H1 (cell line): ENCODE data around the gene C22orf23. TPM values are rescaled to one million over a fixed set of nuclear protein-coding genes. Genes with fewer than 3 reads are reported as not detected.

Experiments
- CTCF ChIA-PET: fragments of 300-600 bp; sonication (Branson Sonifier 250); formaldehyde crosslinking; loops from one replicate; lab custom pipeline; 2021; ENCODE audit not compliant: partially characterized antibody; lab: Charles Lee
- POLR2A ChIA-PET: fragments of 300-600 bp; sonication (Branson Sonifier 250); formaldehyde crosslinking; loops from one replicate; lab custom pipeline; 2021; ENCODE audit warnings: inconsistent platforms; ENCODE audit not compliant: partially characterized antibody; lab: Charles Lee
- DNase-seq, 2 experiments: peaks; one replicate each; pipeline versions ENCODE4 v3.0.0 to v3.0.0-alpha.2; 2010 to 2022; ENCODE audit warnings: low spot score in 2 of 2, low read depth in 1 of 2, mixed read lengths in 1 of 2
- FAIRE-seq: peaks from 2 replicates; lab custom pipeline; 2011; peaks lifted over from hg19 to GRCh38; lab: Jason Lieb, UNC
- H2AFZ ChIP-seq: 2 replicates; pipeline ENCODE4 v1.8.1; 2012; ENCODE audit warnings: low read length, inconsistent platforms
- H2AK5ac ChIP-seq: 2 replicates; pipeline ENCODE4 v1.6.1; 2013; ENCODE audit warnings: low read depth, low read length
- H2BK120ac ChIP-seq: replicated peaks from 2 replicates; pipeline ENCODE3; 2013; ENCODE audit warnings: low read depth, low read length, inconsistent platforms
- H2BK12ac ChIP-seq: 2 replicates; pipeline ENCODE4 v1.6.1; 2013; ENCODE audit warnings: low read depth, low read length
- H2BK15ac ChIP-seq: 2 replicates; pipeline ENCODE4 v1.6.1; 2013; ENCODE audit warnings: low read length
- H2BK20ac ChIP-seq: 2 replicates; pipeline ENCODE4 v1.6.1; 2013; ENCODE audit warnings: low read length
- H2BK5ac ChIP-seq: 2 replicates; pipeline ENCODE4 v1.6.1; 2013; ENCODE audit warnings: low read depth, low read length
- H3K14ac ChIP-seq: 2 replicates; pipeline ENCODE4 v1.6.1; 2013; ENCODE audit warnings: inconsistent platforms; ENCODE audit not compliant: insufficient read length
- H3K18ac ChIP-seq: 2 replicates; pipeline ENCODE4 v1.6.1; 2013; ENCODE audit warnings: low read length; ENCODE audit errors: extremely low read depth
- H3K23ac ChIP-seq: 2 replicates; pipeline ENCODE4 v1.6.1; 2013; ENCODE audit warnings: inconsistent platforms; ENCODE audit not compliant: insufficient read length
- H3K23me2 ChIP-seq: 2 replicates; pipeline ENCODE4 v1.6.1; 2013; ENCODE audit warnings: low read depth, low read length
- H3K27ac ChIP-seq: 2 replicates; pipeline ENCODE4 v1.6.1; 2011; ENCODE audit warnings: low read depth, low read length, inconsistent platforms
- H3K27me3 ChIP-seq, 4 experiments: replicated peaks in 1 of 4; 1 replicate in 1 of 4; 2 replicates in 3 of 4; pipeline versions ENCODE4 v1.6.1 to v1.8.1; 2011 to 2013; ENCODE audit warnings: low read length in 3 of 4, mild to moderate bottlenecking in 3 of 4, inconsistent platforms in 2 of 4, mixed read lengths in 2 of 4, moderate library complexity in 1 of 4; ENCODE audit not compliant: control insufficient read depth in 3 of 4, insufficient read depth in 3 of 4; ENCODE audit errors: extremely low read depth in 1 of 4
- H3K36me3 ChIP-seq, 4 experiments: 2 replicates each; pipeline versions ENCODE4 v1.6.1 to v1.8.1; 2011 to 2013; ENCODE audit warnings: mild to moderate bottlenecking in 4 of 4, low read length in 3 of 4, moderate library complexity in 2 of 4, control low read depth in 1 of 4, inconsistent platforms in 1 of 4; ENCODE audit not compliant: insufficient read depth in 4 of 4, control insufficient read depth in 2 of 4
- H3K4ac ChIP-seq: replicated peaks from 2 replicates; pipeline ENCODE3; 2013; ENCODE audit warnings: low read length, low read depth, mixed read lengths, inconsistent platforms; ENCODE audit not compliant: insufficient read length
- H3K4me1 ChIP-seq, 4 experiments: replicated peaks in 1 of 4; 1 replicate in 1 of 4; 2 replicates in 3 of 4; pipeline versions ENCODE4 v1.6.1 to v1.8.1; 2011 to 2013; ENCODE audit warnings: low read length in 3 of 4, inconsistent platforms in 2 of 4, mixed read lengths in 1 of 4; ENCODE audit not compliant: insufficient read depth in 4 of 4, control insufficient read depth in 3 of 4
- H3K4me2 ChIP-seq, 2 experiments: 2 replicates each; pipeline versions ENCODE4 v1.6.1 to v1.8.1; 2011 to 2013; ENCODE audit warnings: low read depth in 2 of 2, low read length in 2 of 2, control low read depth in 1 of 2, inconsistent platforms in 1 of 2, mild to moderate bottlenecking in 1 of 2; ENCODE audit not compliant: insufficient read depth in 1 of 2
- H3K4me3 ChIP-seq, 4 experiments: fragments of 200-600, 300-600 bp in 1 of 4; sonication (generic), shearing (Covaris generic), sonication (Bioruptor Twin) in 1 of 4; 2 replicates each; pipeline versions ENCODE4 v1.5.1 to v1.8.1; 2011 to 2016; ENCODE audit warnings: low read length in 4 of 4, low read depth in 3 of 4, control low read depth in 2 of 4, inconsistent platforms in 2 of 4, mild to moderate bottlenecking in 2 of 4, mixed read lengths in 1 of 4, moderate library complexity in 1 of 4; ENCODE audit not compliant: insufficient read depth in 2 of 4; ENCODE audit errors: extremely low read depth in 1 of 4
- H3K56ac ChIP-seq: replicated peaks from 2 replicates; pipeline ENCODE3; 2013; ENCODE audit warnings: low read depth, mild to moderate bottlenecking, mixed read lengths, low read length, inconsistent platforms; ENCODE audit not compliant: insufficient read length
- H3K79me1 ChIP-seq: 2 replicates; pipeline ENCODE4 v1.6.1; 2013; ENCODE audit warnings: low read depth, low read length, control low read depth
- H3K79me2 ChIP-seq, 2 experiments: 2 replicates each; pipeline versions ENCODE4 v1.6.1 to v1.8.1; 2012 to 2013; ENCODE audit warnings: low read length in 2 of 2, mild to moderate bottlenecking in 2 of 2, inconsistent platforms in 1 of 2; ENCODE audit not compliant: insufficient read depth in 2 of 2, control insufficient read depth in 1 of 2
- H3K9ac ChIP-seq, 4 experiments: replicated peaks in 1 of 4; 1 replicate in 1 of 4; 2 replicates in 3 of 4; pipeline versions ENCODE4 v1.6.1 to v1.8.1; 2011 to 2013; ENCODE audit warnings: low read depth in 3 of 4, low read length in 3 of 4, control low read depth in 2 of 4, mild to moderate bottlenecking in 2 of 4, moderate library complexity in 2 of 4, inconsistent platforms in 1 of 4; ENCODE audit errors: extremely low read depth in 1 of 4
- H3K9me3 ChIP-seq, 2 experiments: 2 replicates each; pipeline versions ENCODE4 v1.6.1 to v1.8.1; 2012 to 2013; ENCODE audit warnings: mild to moderate bottlenecking in 2 of 2, moderate library complexity in 2 of 2, control low read depth in 1 of 2, inconsistent platforms in 1 of 2, low read depth in 1 of 2, low read length in 1 of 2, mixed read lengths in 1 of 2; ENCODE audit not compliant: insufficient read depth in 2 of 2
- H4K20me1 ChIP-seq, 2 experiments: replicated peaks in 1 of 2; 2 replicates each; pipeline versions ENCODE3 to v1.8.1; 2011 to 2013; ENCODE audit warnings: inconsistent platforms in 2 of 2, low read length in 2 of 2, mild to moderate bottlenecking in 1 of 2; ENCODE audit not compliant: insufficient read depth in 2 of 2, control insufficient read depth in 1 of 2
- H4K5ac ChIP-seq: 2 replicates; pipeline ENCODE4 v1.6.1; 2013; ENCODE audit warnings: low read length, low read depth, mixed read lengths, inconsistent platforms; ENCODE audit not compliant: insufficient read length
- H4K8ac ChIP-seq: 2 replicates; pipeline ENCODE4 v1.8.0; 2013; ENCODE audit warnings: mild to moderate bottlenecking, moderate library complexity, low read length, inconsistent platforms; ENCODE audit not compliant: insufficient read depth; ENCODE audit errors: extremely low read depth
- H4K91ac ChIP-seq: replicated peaks from 2 replicates; pipeline ENCODE3; 2013; ENCODE audit warnings: low read length, mixed read lengths, inconsistent platforms; ENCODE audit not compliant: insufficient read length
- BACH1 ChIP-seq: IDR thresholded peaks from 2 replicates; pipeline ENCODE4 v1.6.1; 2012; ENCODE audit warnings: low read length, improper control_type of control experiment
- CBX5 ChIP-seq: fragments of 300-800, 300-1000 bp; sonication (generic); IDR thresholded peaks from 2 replicates; pipeline ENCODE4 v1.7.1; 2016; ENCODE audit warnings: antibody characterized with exemption, low read length, low read depth
- CEBPB ChIP-seq: IDR thresholded peaks from 2 replicates; pipeline ENCODE4 v1.6.1; 2012; ENCODE audit warnings: low read depth, low read length
- CHD2 ChIP-seq: IDR thresholded peaks from 2 replicates; pipeline ENCODE4 v1.6.1; 2012; ENCODE audit warnings: low read length, improper control_type of control experiment
- GTF2F1 ChIP-seq: IDR thresholded peaks from 2 replicates; pipeline ENCODE4 v1.6.1; 2012; ENCODE audit warnings: low read depth, low read length, improper control_type of control experiment, borderline replicate concordance
- POLR2AphosphoS5 ChIP-seq: IDR thresholded peaks from 2 replicates; pipeline ENCODE4 v1.6.1; 2011; ENCODE audit warnings: low read depth, low read length
- POU5F1 ChIP-seq: IDR thresholded peaks from 2 replicates; pipeline ENCODE4 v1.6.1; 2011; ENCODE audit warnings: low read depth, mild to moderate bottlenecking, low read length, moderate library complexity
- RFX5 ChIP-seq: IDR thresholded peaks from 2 replicates; pipeline ENCODE4 v1.6.1; 2011; ENCODE audit warnings: low read depth, low read length, improper control_type of control experiment, borderline replicate concordance
- RNF2 ChIP-seq: fragments of 200-900, 300-1000 bp; sonication (generic); IDR thresholded peaks from 2 replicates; pipeline ENCODE4 v1.7.1; 2016; ENCODE audit warnings: borderline replicate concordance, low read depth, mild to moderate bottlenecking, antibody characterized with exemption, low read length; ENCODE audit not compliant: poor library complexity, severe bottlenecking; ENCODE audit errors: missing control alignments
- SRF ChIP-seq: IDR thresholded peaks from 2 replicates; pipeline ENCODE4 v1.6.1; 2011; ENCODE audit warnings: mild to moderate bottlenecking, low read depth, low read length, moderate library complexity
- TAF1 ChIP-seq: IDR thresholded peaks from 2 replicates; pipeline ENCODE4 v1.6.1; 2011; ENCODE audit warnings: mild to moderate bottlenecking, low read depth, low read length
- TBP ChIP-seq: IDR thresholded peaks from 2 replicates; pipeline ENCODE4 v1.6.1; 2011; ENCODE audit warnings: low read depth, low read length, improper control_type of control experiment
- WGBS, 2 experiments: shearing (Covaris generic) in 1 of 2; methylation state at CpG; one replicate each; pipeline versions ENCODE4 v1.1.6 to v1.1.7; 2013 to 2015; ENCODE audit warnings: low lambda C conversion rate in 2 of 2, mixed read lengths in 2 of 2, inconsistent platforms in 1 of 2, low coverage in 1 of 2, missing lambda C conversion rate in 1 of 2; ENCODE audit not compliant: insufficient replicate concordance in 2 of 2, insufficient coverage in 1 of 2, insufficient read length in 1 of 2; ENCODE audit errors: extremely low coverage in 1 of 2, missing lambda C conversion rate in 1 of 2; 5-methylcytosine and 5-hydroxymethylcytosine counted together
- polyA plus RNA-seq, 7 experiments: library from polyadenylated mRNA; depleted of rRNA in 3 of 7; stranded (reverse) in 5 of 7; unstranded in 2 of 7; fragments of >200 nt in 5 of 7; fragments of 200-250 nt in 2 of 7; gene quantifications; 1 replicate in 5 of 7; 2 replicates in 1 of 7; 4 replicates in 1 of 7; pipeline versions ENCODE4 v1.2.1 to v1.2.3, GENCODE V29; 2011 to 2013; ENCODE audit warnings: missing spikeins in 2 of 7, mixed read lengths in 2 of 7
- total RNA-seq: library from RNA; stranded (reverse); fragmentation: NEBNext Ultra II Directional; extraction: Animal tissue kit (Norgen Biotek cat#: 25700); gene quantifications from 2 replicates; pipeline ENCODE4 v1.2.1, GENCODE V29; 2021

The C22orf23 gene
- total and polyA plus RNA-seq, 2 of the 8 experiments (the other 6 are each of a cell fraction or from before 2014, with no cell fraction given): 0.50 to 0.54 TPM

DNA sequence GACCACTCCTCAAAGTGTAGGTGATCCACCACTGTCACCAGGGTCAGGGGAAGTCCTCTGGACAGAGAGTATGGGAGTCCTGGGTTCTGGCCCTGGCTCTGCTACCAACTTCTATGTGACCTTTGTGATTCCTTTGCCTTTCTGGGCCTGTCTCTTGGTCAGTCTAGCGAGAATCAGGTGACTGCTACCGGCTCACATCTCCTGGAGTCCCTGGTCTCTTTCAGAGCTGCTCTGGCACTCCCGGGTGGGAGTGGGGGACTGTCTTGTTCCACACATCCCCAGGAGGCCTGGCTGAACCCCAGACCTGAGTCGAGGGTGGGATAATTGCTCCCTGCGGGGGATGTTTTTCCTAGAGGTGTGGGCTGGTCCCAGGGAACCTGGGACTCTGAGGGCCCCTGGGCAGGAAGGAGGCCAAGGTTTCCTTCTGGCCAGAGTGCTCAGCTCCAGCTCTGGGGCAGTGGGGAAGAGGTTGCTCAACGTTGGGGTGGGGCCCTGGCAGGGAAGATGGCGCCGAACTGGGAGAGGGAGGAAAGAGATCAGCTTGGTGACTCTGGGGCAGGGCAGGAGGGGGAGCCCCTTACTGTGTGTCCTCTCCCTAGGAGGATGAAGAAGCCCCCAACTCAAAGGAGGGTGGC is 28.9 kb upstream of the C22orf23 start:
- no peak overlapping the region for H2BK12ac ChIP-seq
- H3K56ac ChIP-seq: no peak overlapping the region
- no peak overlapping the region for H4K8ac ChIP-seq
- peaks cover 0 to 19% (median 12%) of the 10 kb centered on the region in 4 experiments; a peak in 5 of 7 replicates for H3K27me3 ChIP-seq
- no peak overlapping the region for H4K5ac ChIP-seq
- no peak for DNase-seq
- no peak overlapping the region for H3K14ac ChIP-seq
- H3K9ac ChIP-seq: no peak overlapping the region
- H3K79me1 ChIP-seq: no peaks in the 10 kb centered on the region
- H3K23ac ChIP-seq: no peak overlapping the region
- no peak overlapping the region for H2AFZ ChIP-seq
- H3K79me2 ChIP-seq: no peaks in the 10 kb centered on the region
- ChIA-PET CTCF (interaction anchor here (0.7 to 3.9 kb wide), 11 partner anchors 11 to 124 kb away, joined by 3 to 20 read pairs (median 4); no protein-coding TSS in a partner anchor), POLR2A (interaction anchor here (4.8 kb wide), 1 partner anchor 10 kb away, joined by 26 read pairs; no protein-coding TSS in a partner anchor)
- no peak overlapping the region for H3K4me3 ChIP-seq
- H2BK120ac ChIP-seq: no peak overlapping the region
- H4K20me1 ChIP-seq: peaks cover 2 to 4% of the 10 kb centered on the region in 2 experiments
- peak overlapping the region in 1 of 2 experiments; percentile 83; a peak in 1 of 4 replicates for H3K4me2 ChIP-seq
- no peak overlapping the region for H3K4ac ChIP-seq
- H3K4me1 ChIP-seq: peaks cover 0 to 30% (median 14%) of the 10 kb centered on the region in 4 experiments; a peak in 6 of 7 replicates
- H3K27ac ChIP-seq: no peak overlapping the region
- no peak overlapping the region for H2BK20ac ChIP-seq
- H2BK15ac ChIP-seq: no peak overlapping the region
- FAIRE-seq: no peak
- H2AK5ac ChIP-seq: no peak overlapping the region
- H3K23me2 ChIP-seq: peaks cover 13% of the 10 kb centered on the region; the same call in 1 of the 2 replicates
- H2BK5ac ChIP-seq: no peak overlapping the region
- H3K36me3 ChIP-seq: no peaks in the 10 kb centered on the region
- no peak overlapping the region for H3K18ac ChIP-seq
- H4K91ac ChIP-seq: no peak overlapping the region
- WGBS, 2 experiments: 87% methylated on average over 8 of the region's 8 CpGs; no CpG with 5 or more reads in 1 of the 2 experiments
- H3K9me3 ChIP-seq: no peaks in the 10 kb centered on the region
- no peak for TF ChIP-seq RNF2
- no peak for TF ChIP-seq CBX5
- no peak for TF ChIP-seq BACH1
- no peak for TF ChIP-seq GTF2F1
- no peak for TF ChIP-seq POLR2AphosphoS5
- no peak for TF ChIP-seq TAF1
- no peak for TF ChIP-seq CHD2
- TF ChIP-seq SRF: no peak
- TF ChIP-seq CEBPB: no peak
- TF ChIP-seq RFX5: no peak
- TF ChIP-seq POU5F1: no peak
- TF ChIP-seq TBP: no peak
